T-helper 17 cell (primary cell): ENCODE data around the gene RRAD. TPM values are rescaled to one million over a fixed set of nuclear protein-coding genes. Genes with fewer than 3 reads are reported as not detected.

Experiments used
- ATAC-seq: fragments of 150-1000 bp; cut with Tn5 transposase; 2 replicates; pipeline ENCODE4 v1.10.0; 2021; ENCODE audit warnings: mild to moderate bottlenecking, moderate library complexity
- DNase-seq, 3 donors: peaks; one replicate each; pipeline versions ENCODE4 v3.0.0 to v3.0.0-alpha.2; 2020 to 2021
- H3K9me3 ChIP-seq: one replicate; pipeline ENCODE4 v1.7.0; 2013; ENCODE audit warnings: low read length, mild to moderate bottlenecking; ENCODE audit not compliant: control insufficient read depth, poor library complexity, severe bottlenecking
- H3K27ac Mint-ChIP-seq: one replicate; pipeline ENCODE4 v1.8.0; 2022; ENCODE audit warnings: mild to moderate bottlenecking, moderate library complexity, mixed read lengths
- H3K27me3 Mint-ChIP-seq: one replicate; pipeline ENCODE4 v1.8.0; 2022; ENCODE audit warnings: mixed read lengths
- H3K36me3 Mint-ChIP-seq: one replicate; pipeline ENCODE4 v1.8.0; 2022; ENCODE audit warnings: low read depth, mixed read lengths
- H3K4me1 Mint-ChIP-seq: one replicate; pipeline ENCODE4 v1.8.0; 2022; ENCODE audit warnings: mild to moderate bottlenecking, mixed read lengths
- H3K4me3 Mint-ChIP-seq: one replicate; pipeline ENCODE4 v1.8.0; 2022; ENCODE audit warnings: mild to moderate bottlenecking, moderate library complexity, mixed read lengths
- total RNA-seq, 4 donors: library from RNA in 2 of 4; stranded (reverse) in 2 of 4; gene quantifications; one replicate each; pipeline ENCODE4 v1.2.3 and lab custom pipeline; 2022 to 2026

RRAD gene
- total RNA-seq, 2 donors from 2014 or later = 0.52 to 0.67 TPM

DNA sequence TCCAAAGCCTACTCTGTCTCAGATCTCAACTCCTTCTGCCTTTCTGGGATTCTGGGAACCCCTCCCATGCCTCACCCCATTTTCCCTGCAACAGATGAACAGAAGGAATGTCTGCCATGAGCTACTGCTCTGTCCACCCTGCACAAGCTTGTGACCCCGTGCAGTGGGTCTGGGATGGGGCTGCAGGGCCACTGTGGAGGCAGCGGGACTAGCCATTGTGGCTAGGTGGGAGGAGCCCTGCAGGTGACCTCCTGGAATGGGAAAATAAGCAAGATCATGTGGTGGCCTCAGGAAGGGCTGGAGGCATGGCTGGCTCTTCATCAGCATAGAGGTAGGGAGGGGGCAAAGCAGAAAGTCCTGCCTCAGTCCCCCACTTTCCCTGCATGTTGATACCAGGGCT, 31.3 kb downstream of the RRAD start:
- Mint-ChIP-seq H3K27me3 (no peaks in the 10 kb centered on the region), H3K27ac (no peak overlapping the region)

DNA sequence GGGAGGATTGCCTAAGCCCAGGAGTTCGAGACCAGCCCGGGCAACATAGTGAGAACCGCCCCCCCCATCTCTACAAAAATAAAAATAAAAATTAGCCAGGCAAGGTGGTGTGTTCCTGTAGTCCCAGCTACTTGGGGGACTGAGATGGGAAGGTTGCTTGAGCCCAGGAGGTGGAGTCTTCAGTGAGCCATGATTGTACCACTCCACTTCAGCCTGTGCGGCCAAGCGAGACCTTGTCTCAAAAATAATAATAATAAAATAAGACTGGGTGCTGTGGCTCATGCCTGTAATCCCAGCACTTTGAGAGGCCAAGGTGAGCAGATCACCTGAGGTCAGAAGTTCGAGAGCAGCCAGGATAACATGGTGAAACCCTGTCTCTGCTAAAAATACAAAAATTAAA, 33.5 kb downstream of the RRAD start:
- ATAC-seq (no peak), DNase-seq (no peak)
- H3K9me3 ChIP-seq = no peaks in the 10 kb centered on the region
- Mint-ChIP-seq H3K4me1 (peaks cover 27% of the 10 kb centered on the region), H3K27me3 (no peaks in the 10 kb centered on the region), H3K4me3 (no peak overlapping the region), H3K36me3 (no peaks in the 10 kb centered on the region), H3K27ac (no peak overlapping the region)

More for the DNA sequence above, 31.3 kb downstream of the RRAD start:
- H3K9me3 ChIP-seq = no peaks in the 10 kb centered on the region
- Mint-ChIP-seq H3K36me3 (no peaks in the 10 kb centered on the region), H3K4me3 (no peak overlapping the region), H3K4me1 (peaks cover 14% of the 10 kb centered on the region)
- DNase-seq = no peak
- no peak for ATAC-seq

DNA sequence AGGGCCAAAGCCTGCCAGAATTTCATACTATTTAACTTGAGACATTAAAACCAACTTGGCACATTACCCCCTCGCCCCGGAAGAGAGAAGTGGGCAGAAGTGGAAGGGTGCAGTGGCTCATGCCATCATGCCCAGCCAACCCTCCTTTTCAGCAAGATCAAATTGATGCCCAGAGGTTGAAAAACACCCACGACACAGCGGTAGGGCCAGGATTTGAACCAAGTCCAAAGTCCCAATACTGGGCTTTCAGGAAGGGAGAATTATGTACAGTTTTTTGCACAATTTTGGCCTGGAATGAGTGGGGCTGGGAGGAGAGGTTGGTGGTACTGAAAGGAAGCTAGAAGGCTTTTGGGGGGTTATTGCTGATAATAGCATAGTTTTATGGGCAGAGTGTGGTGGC, 34.0 kb downstream of the RRAD start:
- peaks cover 30% of the 10 kb centered on the region for H3K4me1 Mint-ChIP-seq
- no peak overlapping the region for H3K27ac Mint-ChIP-seq

DNA sequence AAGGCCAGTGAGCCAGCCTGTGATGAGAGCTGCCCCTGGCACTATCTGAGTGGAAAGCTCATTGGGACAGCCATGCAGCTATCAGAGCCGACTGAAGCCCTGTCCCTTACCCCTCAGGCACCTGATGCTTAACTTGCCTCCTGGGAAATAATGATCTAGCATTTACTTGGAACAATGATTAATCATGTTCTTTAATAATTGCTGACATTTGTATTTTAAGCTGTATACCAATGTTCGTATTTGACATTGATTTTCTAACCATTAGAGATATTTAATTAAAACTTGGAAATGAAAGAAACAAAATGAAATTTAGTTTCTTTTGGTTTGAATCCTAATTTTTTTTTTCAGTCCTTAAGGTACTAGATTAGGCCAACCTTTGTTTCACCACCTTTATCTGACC, 34.5 kb downstream of the RRAD start:
- Mint-ChIP-seq H3K27ac (no peak overlapping the region), H3K36me3 (no peaks in the 10 kb centered on the region), H3K27me3 (no peaks in the 10 kb centered on the region), H3K4me3 (no peak overlapping the region), H3K4me1 (peaks cover 30% of the 10 kb centered on the region)
- no peak for ATAC-seq
- no peaks in the 10 kb centered on the region for H3K9me3 ChIP-seq
- no peak for DNase-seq

More for the DNA sequence above, 34.0 kb downstream of the RRAD start:
- Mint-ChIP-seq H3K36me3 (no peaks in the 10 kb centered on the region), H3K27me3 (no peaks in the 10 kb centered on the region), H3K4me3 (no peak overlapping the region)
- no peaks in the 10 kb centered on the region for H3K9me3 ChIP-seq
- no peak for ATAC-seq
- no peak for DNase-seq

DNA sequence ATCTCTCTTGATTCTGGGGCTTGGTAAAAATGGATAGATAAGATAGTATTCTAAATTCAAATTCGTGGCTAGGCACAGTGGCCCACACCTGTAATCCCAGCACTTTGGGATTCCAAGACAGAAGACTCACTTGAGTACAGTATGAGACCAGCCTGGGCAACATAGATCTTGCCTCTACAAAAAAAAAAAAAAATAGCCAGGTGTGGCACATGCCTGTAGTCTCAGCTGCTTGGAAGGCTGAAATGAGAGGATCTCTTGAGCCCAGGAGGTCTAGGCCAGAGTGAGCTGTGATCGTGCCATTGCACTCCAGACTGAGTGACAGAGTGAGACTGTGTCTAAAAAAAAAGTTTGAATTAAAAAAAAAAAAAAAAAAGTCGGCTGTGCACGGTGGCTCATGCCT, 35.7 kb downstream of the RRAD start:
- no peak overlapping the region for H3K27ac Mint-ChIP-seq
- DNase-seq (no peak), ATAC-seq (no peak)
- H3K9me3 ChIP-seq = no peaks in the 10 kb centered on the region
- H3K4me1 Mint-ChIP-seq = peaks cover 31% of the 10 kb centered on the region
- H3K27me3 Mint-ChIP-seq = no peaks in the 10 kb centered on the region
- no peaks in the 10 kb centered on the region for H3K36me3 Mint-ChIP-seq
- no peak overlapping the region for H3K4me3 Mint-ChIP-seq

- ATAC-seq (no peak), DNase-seq (no peak)
- H3K4me3 Mint-ChIP-seq = no peak overlapping the region
- H3K27ac Mint-ChIP-seq = peak overlapping the region; percentile 32
- H3K9me3 ChIP-seq = no peaks in the 10 kb centered on the region
- no peaks in the 10 kb centered on the region for H3K27me3 Mint-ChIP-seq
- peaks cover 29% of the 10 kb centered on the region for H3K4me1 Mint-ChIP-seq
- no peaks in the 10 kb centered on the region for H3K36me3 Mint-ChIP-seq
Measured at GRCh38 chr16:66888647-66889615, 36.4 kb downstream of the RRAD start.

DNA sequence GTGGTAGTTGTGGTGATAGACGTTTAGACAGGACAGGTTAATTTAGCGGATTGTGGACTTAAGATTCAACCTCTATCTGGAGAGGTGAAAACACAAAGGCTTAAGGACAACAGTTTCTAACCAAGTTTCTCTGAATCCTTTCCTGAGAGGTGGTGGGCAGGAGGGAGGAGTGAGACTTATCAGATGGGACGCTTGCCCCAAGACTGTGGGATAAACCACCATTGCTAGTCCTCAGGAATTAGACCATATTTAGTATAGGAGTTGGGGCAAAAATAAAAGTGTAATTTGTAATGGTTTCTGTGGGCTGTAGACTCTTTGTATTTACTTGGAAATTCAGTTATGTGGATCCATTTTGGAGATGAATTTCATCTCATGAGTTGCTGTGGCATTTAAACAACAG, 38.4 kb downstream of the RRAD start:
- DNase-seq (no peak), ATAC-seq (no peak)
- Mint-ChIP-seq H3K27ac (no peak overlapping the region), H3K27me3 (no peaks in the 10 kb centered on the region), H3K4me3 (no peak overlapping the region), H3K36me3 (no peaks in the 10 kb centered on the region), H3K4me1 (peaks cover 29% of the 10 kb centered on the region)
- no peaks in the 10 kb centered on the region for H3K9me3 ChIP-seq

- Mint-ChIP-seq H3K27ac (no peak overlapping the region), H3K4me3 (no peak overlapping the region), H3K4me1 (peaks cover 30% of the 10 kb centered on the region), H3K36me3 (no peaks in the 10 kb centered on the region), H3K27me3 (no peaks in the 10 kb centered on the region)
- DNase-seq (no peak), ATAC-seq (no peak)
- H3K9me3 ChIP-seq = no peaks in the 10 kb centered on the region
Measured at GRCh38 chr16:66886321-66886720, 39.0 kb downstream of the RRAD start.

GRCh38 chr16:66885491-66885890, 39.8 kb downstream of the RRAD start:
- no peak overlapping the region for H3K4me3 Mint-ChIP-seq
- no peak overlapping the region for H3K27ac Mint-ChIP-seq
- ATAC-seq (no peak), DNase-seq (no peak)
- no peaks in the 10 kb centered on the region for H3K36me3 Mint-ChIP-seq
- no peaks in the 10 kb centered on the region for H3K9me3 ChIP-seq
- peaks cover 30% of the 10 kb centered on the region for H3K4me1 Mint-ChIP-seq
- H3K27me3 Mint-ChIP-seq = no peaks in the 10 kb centered on the region

- H3K9me3 ChIP-seq = no peaks in the 10 kb centered on the region
- Mint-ChIP-seq H3K27ac (no peak overlapping the region), H3K4me1 (peaks cover 34% of the 10 kb centered on the region), H3K27me3 (no peaks in the 10 kb centered on the region), H3K4me3 (no peak overlapping the region), H3K36me3 (peaks cover 2% of the 10 kb centered on the region)
- DNase-seq (no peak), ATAC-seq (no peak)
Measured at GRCh38 chr16:66882702-66883101, 42.6 kb downstream of the RRAD start.

DNA sequence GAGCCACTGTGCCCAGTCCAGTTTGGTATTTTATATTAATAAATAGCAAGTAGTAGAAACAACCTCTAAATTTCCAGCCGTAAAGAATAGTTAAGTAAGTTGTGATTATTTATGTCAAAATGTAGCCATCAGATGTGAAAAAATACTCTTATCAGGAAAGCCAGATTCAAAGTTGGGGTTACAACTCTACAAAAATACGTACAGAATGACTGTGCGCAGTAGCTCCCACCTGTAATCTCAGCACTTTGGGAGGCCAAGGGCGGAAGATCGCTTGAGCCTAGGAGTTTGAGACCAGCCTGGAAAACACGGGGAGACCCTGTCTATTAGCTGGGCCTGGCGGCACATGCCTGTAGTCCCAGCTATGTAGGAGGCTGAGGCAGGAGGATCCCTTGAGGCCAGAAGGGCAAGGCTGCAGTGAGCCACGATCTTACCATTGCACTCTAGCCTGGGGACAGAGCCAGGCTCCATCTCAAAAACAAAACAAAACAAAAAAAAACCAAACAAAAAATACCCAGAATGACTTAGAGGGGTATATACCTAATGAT, 43.3 kb downstream of the RRAD start:
- no peak for DNase-seq
- Mint-ChIP-seq H3K36me3 (peaks cover 2% of the 10 kb centered on the region), H3K4me1 (peaks cover 29% of the 10 kb centered on the region), H3K27me3 (no peaks in the 10 kb centered on the region), H3K27ac (no peak overlapping the region), H3K4me3 (peak overlapping the region; percentile 99)
- H3K9me3 ChIP-seq = no peaks in the 10 kb centered on the region
- no peak for ATAC-seq

GRCh38 chr16:66881560-66881959, 43.8 kb downstream of the RRAD start:
- peaks cover 24% of the 10 kb centered on the region for H3K4me1 Mint-ChIP-seq
- ATAC-seq (no peak), DNase-seq (no peak)
- H3K27ac Mint-ChIP-seq = no peak overlapping the region
- H3K36me3 Mint-ChIP-seq = peaks cover 2% of the 10 kb centered on the region
- no peaks in the 10 kb centered on the region for H3K9me3 ChIP-seq
- H3K4me3 Mint-ChIP-seq = peak overlapping the region; percentile 99
- no peaks in the 10 kb centered on the region for H3K27me3 Mint-ChIP-seq

DNA sequence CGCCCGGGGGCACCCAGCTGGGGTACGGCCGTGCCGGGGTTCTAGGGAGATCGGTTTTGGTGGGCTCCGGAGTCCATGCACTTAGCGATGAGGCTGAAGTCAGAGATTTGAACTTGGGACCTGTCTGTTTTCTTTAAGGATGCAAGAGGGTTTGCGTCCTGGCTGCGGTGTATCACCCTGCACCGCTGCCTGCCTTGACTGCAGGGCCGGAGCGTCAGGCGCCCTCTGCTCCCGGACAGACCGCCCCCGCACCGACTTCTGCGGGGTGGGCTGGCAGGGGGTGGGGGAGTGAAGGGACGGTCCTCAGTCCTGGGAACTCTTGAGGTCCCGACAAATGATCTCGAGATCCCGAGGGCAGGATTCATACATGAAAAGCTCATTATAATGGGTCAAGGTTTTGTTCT, 44.3 kb downstream of the RRAD start:
- DNase-seq (no peak), ATAC-seq (peak; percentile 4)

More for the DNA sequence above, 44.3 kb downstream of the RRAD start:
- no peaks in the 10 kb centered on the region for H3K27me3 Mint-ChIP-seq
- no peak overlapping the region for H3K27ac Mint-ChIP-seq
- peaks cover 22% of the 10 kb centered on the region for H3K4me1 Mint-ChIP-seq
- H3K4me3 Mint-ChIP-seq = peak overlapping the region; percentile 99
- no peaks in the 10 kb centered on the region for H3K9me3 ChIP-seq
- peaks cover 2% of the 10 kb centered on the region for H3K36me3 Mint-ChIP-seq
